Right atrium auricular region (tissue), 2 donors: Measurements from ENCODE around the gene HEPACAM2. TPM values are rescaled to one million over a fixed set of nuclear protein-coding genes. Genes with fewer than 3 reads are reported as not detected.

ENCODE experiments used
- DNase-seq: peaks from one replicate; pipeline ENCODE4 v3.0.0-alpha.2; 2019; ENCODE audit warnings: low spot score
- H3K27ac ChIP-seq, 2 donors: fragments of 200-600 bp; sonication (generic); 1 replicate in 1 of 2; 2 replicates in 1 of 2; pipeline ENCODE4 v1.5.1; 2016 to 2019
- H3K27me3 ChIP-seq, 2 donors: fragments of 200-600 bp; sonication (generic); one replicate each; pipeline versions ENCODE4 v1.5.1 to v1.6.0; 2017 to 2019
- H3K36me3 ChIP-seq: fragments of 200-600 bp; sonication (generic); one replicate; pipeline ENCODE4 v1.5.1; 2016
- H3K4me1 ChIP-seq, 2 donors: fragments of 200-600 bp; sonication (generic); one replicate each; pipeline versions ENCODE4 v1.5.1 to v1.6.0; 2017 to 2019
- H3K4me3 ChIP-seq, 2 donors: fragments of 200-600 bp; sonication (generic); 1 replicate in 1 of 2; 2 replicates in 1 of 2; pipeline ENCODE4 v1.5.1; 2017 to 2019; ENCODE audit warnings: mild to moderate bottlenecking in 1 of 2, moderate library complexity in 1 of 2
- H3K9me3 ChIP-seq, 2 donors: fragments of 200-600 bp; sonication (generic); one replicate each; pipeline ENCODE4 v1.5.1; 2019
- CTCF ChIP-seq, 2 donors: fragments of 200-600 bp; sonication (generic); IDR thresholded peaks; one replicate each; pipeline ENCODE4 v1.5.1; 2019; ENCODE audit warnings: antibody characterized with exemption in 2 of 2
- total RNA-seq, 2 donors: library from RNA; depleted of rRNA; stranded (reverse); fragments of >200 nt; gene quantifications; one replicate each; pipeline ENCODE4 v1.1.0, GENCODE V29; 2016

HEPACAM2 gene
- total RNA-seq, 2 donors from 2014 or later = 0.22 TPM; not detected in 1

GRCh38 chr7:93245525-93246432 is 19.5 kb upstream of the HEPACAM2 start:
- Histone ChIP-seq H3K4me1 (no peaks in the 10 kb centered on the region), H3K4me3 (no peak overlapping the region), H3K9me3 (no peaks in the 10 kb centered on the region), H3K27ac (no peak overlapping the region), H3K36me3 (no peaks in the 10 kb centered on the region), H3K27me3 (no peaks in the 10 kb centered on the region)
- peak; percentile 35 to 69 for TF ChIP-seq CTCF (IDR thresholded peaks at IDR 0.05)
- no peak for DNase-seq

DNA sequence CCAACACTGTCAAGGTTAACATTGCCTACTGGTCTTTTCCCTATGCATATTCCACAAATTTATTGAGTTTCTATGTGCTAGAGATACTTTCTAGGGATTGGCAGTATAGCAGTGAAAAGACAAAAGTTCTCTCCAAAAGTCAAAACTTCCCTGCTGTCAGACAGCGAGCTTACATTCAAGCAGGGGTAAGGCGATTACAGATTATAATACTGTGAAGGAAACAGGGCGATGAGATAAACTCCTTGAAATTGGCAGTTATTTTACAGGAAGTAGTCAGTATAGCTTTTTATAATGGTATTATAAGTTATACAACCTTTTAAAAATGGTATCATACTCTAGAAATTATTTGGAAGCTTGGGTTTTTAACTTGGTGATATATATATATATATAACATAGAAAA is 15.8 kb upstream of the HEPACAM2 start:
- Histone ChIP-seq H3K27me3 (no peaks in the 10 kb centered on the region), H3K4me1 (no peaks in the 10 kb centered on the region), H3K27ac (no peak overlapping the region), H3K4me3 (no peak overlapping the region), H3K36me3 (no peaks in the 10 kb centered on the region), H3K9me3 (no peaks in the 10 kb centered on the region)
- no peak for TF ChIP-seq CTCF (IDR thresholded peaks at IDR 0.05)
- no peak for DNase-seq

DNA sequence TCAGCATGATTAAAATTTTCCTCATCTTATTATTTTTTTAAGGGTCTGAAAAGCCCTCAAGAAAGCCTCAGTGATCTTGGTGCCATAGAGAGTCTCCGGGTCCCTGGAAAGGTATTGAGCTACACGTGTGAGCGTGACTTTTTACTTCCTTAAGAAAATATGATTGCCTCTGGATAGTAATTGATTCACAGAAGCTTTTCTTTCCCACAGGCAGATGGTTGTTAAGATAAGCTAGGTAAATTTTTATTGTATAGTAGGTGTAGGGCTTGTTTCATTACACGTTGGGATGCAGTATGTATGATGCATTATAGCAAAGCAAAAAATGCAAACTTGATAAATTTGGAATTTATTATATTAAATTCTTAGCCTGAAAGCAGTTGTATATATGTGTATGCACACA is 13.6 kb upstream of the HEPACAM2 start:
- Histone ChIP-seq H3K27ac (no peak overlapping the region), H3K4me1 (no peaks in the 10 kb centered on the region), H3K36me3 (no peaks in the 10 kb centered on the region), H3K4me3 (no peak overlapping the region), H3K27me3 (no peaks in the 10 kb centered on the region), H3K9me3 (no peaks in the 10 kb centered on the region)
- TF ChIP-seq CTCF (IDR thresholded peaks at IDR 0.05) = no peak
- DNase-seq = no peak

DNA sequence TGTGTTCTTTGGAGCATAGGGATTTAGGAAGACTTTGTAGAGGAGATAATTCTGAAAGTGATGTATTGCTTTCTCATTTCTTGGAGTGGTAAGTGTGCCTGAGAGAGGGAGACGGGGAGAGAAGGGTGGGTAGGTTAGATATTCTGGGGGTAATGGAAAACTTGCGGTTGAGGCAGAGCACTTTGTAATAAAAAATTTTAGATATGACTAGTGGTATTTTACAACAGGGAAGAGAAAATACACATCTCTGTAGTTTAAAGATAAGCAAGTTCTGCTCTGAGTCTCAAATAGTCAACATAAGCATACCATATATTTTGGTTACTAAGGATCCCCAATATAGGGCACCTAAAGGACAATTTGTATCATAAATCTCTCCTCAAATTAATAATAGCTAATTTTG is 12.5 kb upstream of the HEPACAM2 start:
- Histone ChIP-seq H3K27ac (no peak overlapping the region), H3K27me3 (no peaks in the 10 kb centered on the region), H3K36me3 (no peaks in the 10 kb centered on the region), H3K4me1 (peaks cover 0 to under 1% of the 10 kb centered on the region in 2 donors), H3K9me3 (no peaks in the 10 kb centered on the region), H3K4me3 (no peak overlapping the region)
- TF ChIP-seq CTCF (IDR thresholded peaks at IDR 0.05) = no peak
- DNase-seq = no peak

- Histone ChIP-seq H3K9me3 (no peaks in the 10 kb centered on the region), H3K27ac (no peak overlapping the region), H3K4me1 (peaks cover 0 to 7% of the 10 kb centered on the region in 2 donors), H3K4me3 (no peak overlapping the region), H3K27me3 (no peaks in the 10 kb centered on the region), H3K36me3 (no peaks in the 10 kb centered on the region)
- DNase-seq = no peak
- TF ChIP-seq CTCF (IDR thresholded peaks at IDR 0.05) = no peak
Observed at GRCh38 chr7:93238131-93238530, 11.9 kb upstream of the HEPACAM2 start.
